Hepatic stellate cell (primary cell): ENCODE measurements around the gene ALDH3A1.

Source experiments
- DNase-seq: peaks from one replicate; pipeline ENCODE4 v3.0.0; 2011; ENCODE audit warnings: low spot score

The ALDH3A1 gene

DNA sequence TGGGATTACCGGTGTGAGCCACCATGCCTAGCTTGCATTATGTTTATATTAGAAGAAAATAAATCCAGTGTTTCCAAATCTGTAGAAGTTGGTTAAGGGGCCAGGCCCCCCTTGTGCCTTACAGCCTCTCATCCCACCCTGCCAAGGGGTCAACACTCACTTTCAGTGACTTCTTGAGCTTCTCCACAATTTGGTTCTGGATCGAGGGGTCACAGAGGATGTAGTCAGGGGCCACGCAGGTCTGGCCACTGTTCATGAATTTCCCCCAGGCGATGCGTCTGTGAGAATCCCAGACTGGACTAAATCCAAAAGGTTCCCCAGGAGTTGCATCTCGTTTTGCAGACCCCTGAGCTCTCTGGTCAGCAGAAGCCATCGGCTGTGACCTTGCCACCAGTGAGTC is 7.2 kb downstream of the ALDH3A1 start:
- no peak for DNase-seq

DNA sequence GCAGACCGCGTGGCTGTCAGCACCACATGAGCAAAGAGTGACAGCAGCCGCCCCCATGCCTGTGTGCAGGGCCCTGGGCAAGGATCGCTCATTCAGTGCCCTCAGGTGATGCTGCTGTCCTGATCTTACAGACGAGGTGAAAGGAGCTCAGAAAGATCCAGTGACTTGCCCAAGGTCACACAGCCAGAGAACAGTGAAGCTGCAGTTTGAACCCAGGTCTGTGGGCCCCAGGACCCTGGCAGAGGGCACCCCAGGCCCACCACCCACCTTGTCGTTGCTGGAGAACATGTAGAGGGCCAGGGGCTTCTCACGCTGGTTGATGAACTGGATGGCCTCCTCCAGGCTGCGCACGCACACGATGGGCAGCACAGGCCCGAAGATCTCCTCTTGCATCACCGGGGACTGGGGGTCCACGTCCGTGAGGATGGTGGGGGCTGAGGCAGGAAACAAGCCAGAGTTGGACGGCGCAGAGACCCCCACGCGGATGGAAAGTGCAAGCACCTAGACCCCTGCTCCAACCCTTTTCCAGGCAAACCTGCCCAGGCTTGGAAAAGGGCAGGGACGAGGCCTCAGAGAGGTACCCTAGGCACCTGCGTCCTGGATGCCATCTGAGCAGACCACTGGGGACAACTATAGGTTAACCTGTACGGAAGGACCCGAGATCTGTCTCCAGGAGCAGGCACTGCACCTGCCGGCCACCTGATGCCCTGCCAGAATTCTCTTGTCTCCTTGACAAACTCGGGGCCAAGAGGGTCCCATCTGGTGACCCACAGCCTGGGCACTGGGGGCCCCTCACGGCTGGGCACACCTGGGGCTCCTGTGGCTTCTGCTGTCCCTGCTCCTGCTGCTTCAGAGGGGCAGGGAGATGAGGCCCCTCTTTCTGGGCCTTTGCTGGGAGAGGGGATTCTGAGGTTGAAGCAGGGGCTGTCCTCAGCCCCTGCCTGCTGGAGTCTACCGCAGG is 8.6 kb downstream of the ALDH3A1 start:
- no peak for DNase-seq

- no peak for DNase-seq
Observed at GRCh38 chr17:19738757-19739156, 9.3 kb downstream of the ALDH3A1 start.

GRCh38 chr17:19738073-19738449 is 10.0 kb downstream of the ALDH3A1 start:
- DNase-seq, result no peak

DNA sequence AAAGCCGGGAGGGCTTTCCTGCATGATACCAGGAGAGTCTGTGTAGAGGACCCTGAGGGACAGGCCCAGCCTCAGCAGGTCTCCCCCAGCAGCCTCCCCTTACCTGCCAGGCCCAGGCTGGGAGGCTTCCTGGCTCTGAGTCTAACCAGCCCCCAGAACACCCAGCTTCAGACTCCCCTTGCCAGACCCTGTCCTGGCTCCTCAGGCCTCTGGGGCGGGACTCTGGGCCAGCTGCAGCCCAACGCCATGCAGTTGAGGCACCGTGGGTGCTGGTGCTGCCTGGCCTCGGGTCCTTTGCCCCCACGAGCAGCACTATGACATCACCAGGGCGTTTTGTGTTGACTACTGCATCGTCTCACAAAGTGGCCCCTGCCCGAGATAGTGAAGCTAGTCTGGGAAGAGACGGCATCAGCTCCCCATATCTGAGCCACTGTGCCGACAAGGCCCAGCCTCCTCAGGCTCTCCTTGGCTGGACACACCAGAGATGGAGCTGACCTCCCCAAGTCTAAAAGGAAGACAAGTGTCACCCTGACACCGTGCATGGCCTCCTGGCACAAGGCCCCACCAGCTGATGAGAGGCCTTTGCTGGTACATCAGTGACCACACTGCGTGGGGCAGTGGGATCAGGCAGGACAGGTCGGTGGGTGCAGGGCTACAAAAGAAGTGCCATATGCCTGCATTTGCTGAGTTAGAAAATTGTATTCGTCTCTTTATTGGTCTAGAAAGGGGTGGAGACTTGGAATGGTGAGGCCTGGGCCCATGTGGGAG is 10.6 kb downstream of the ALDH3A1 start:
- DNase-seq, result no peak

- no peak for DNase-seq
Observed at GRCh38 chr17:19736071-19736470, 12.0 kb downstream of the ALDH3A1 start.

DNA sequence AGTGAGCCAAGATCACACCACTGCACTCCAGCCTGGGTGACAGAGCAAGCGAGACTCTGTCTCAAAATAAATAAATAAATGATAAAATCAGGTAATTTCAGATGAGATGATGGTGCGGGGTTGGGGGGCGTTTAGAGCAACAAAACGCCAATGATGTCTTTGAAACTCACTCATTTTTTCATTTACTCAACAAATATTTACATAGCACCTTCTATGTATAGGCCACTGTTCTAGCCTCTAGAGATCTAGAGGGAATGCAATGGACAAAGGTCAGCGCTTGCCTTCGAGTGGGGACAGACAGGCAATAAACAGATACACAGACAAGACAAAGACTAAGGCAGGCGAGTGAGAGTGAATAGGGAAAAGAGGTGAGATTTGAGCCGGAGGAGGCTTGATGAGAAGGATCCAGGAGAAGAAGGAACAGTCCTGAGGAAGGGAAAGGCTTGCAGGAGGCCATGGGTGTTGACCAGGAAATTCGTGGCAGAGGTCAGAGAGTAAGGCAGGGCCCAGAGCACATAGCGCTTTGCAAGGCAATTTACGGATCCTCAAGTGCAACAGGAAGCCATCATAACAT is 14.1 kb downstream of the ALDH3A1 start:
- no peak for DNase-seq

DNA sequence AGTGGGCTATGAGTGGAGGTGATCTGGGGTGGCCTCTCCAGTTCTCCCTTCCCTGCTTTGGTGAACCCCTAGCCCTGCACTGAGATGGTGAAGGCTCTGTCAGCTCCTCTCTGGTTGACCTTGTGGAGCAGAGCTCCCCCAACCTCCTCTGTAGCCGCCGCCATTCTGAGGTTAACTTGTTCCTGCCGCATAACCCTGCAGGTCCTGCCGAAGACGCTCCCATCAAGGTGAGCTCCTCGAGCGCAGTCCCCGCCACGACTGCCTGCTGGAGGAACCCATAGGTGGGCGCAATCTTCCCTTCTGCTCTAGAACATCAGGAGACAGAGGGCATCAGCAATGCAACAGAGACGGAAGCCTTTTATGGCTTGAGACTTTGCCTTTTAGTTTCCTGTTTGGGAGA is 16.5 kb downstream of the ALDH3A1 start:
- no peak for DNase-seq

- DNase-seq, result no peak
Observed at GRCh38 chr17:19730843-19731242, 17.3 kb downstream of the ALDH3A1 start.

DNA sequence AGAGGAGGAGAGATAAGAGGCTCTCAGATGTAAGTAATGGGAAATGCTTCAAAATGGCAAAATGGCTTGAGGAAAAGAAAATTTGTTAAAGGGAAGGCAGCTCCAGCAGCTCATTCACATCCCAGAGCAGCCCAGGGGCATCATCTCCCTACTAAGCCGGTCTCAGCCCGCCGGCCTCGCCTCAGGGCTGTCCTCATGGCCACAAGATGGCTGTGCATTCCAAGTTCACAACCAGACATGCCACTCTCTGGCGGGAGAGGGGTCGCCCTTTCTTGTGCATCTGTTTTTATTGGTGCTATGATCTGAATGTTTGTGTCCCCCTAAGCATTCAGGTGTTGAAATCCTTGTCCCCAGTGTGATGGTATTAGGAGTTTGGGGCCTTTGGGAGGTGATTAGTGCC is 18.2 kb downstream of the ALDH3A1 start:
- no peak for DNase-seq

DNA sequence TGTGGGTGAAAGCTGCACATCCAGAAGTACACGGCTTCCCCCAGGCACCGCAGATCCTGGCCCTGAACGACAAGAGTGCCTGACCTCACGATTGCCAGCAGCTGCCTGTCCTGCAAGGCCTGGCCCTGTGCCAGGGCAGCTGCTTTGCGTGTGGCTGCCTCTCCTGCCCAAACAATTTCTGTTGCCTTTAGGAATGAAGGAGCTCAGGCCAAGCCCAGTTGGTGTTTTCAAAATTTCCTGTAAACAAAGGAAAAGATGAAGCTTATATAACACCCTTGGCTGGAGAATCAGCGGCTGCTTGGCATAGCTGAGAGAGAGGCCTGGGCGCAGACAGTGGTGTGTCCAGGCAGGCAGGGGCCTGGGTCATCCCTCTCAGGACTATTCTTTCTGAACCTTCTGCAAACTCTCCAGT is 20.0 kb downstream of the ALDH3A1 start:
- peak; percentile 54 for DNase-seq

GRCh38 chr17:19727501-19728078 is 20.5 kb downstream of the ALDH3A1 start:
- DNase-seq, result peak; percentile 37

- DNase-seq, result no peak
Observed at GRCh38 chr17:19726631-19727376, 21.3 kb downstream of the ALDH3A1 start.

DNA sequence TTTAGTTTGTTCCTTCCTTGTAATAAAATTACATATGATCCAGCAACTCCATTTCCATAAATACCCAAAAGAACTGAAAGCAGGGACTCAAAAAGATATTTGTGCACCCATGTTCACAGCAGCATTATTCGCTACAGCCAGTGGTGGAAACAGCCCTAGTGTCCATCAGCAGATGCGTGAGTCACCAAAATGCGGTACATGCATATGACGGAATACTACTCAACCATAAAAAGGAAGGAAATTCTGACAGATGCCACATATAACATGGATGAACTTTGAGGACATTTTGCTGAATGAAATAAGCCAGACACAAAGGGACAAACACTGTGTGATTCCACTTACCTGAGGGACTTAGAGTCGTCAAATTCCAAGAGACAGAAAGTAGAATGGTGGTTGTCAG is 22.6 kb downstream of the ALDH3A1 start:
- no peak for DNase-seq

- no peak for DNase-seq
Observed at GRCh38 chr17:19724501-19725420, 23.3 kb downstream of the ALDH3A1 start.

- DNase-seq, result no peak
Observed at GRCh38 chr17:19723964-19724363, 24.1 kb downstream of the ALDH3A1 start.

GRCh38 chr17:19720631-19721426 is 27.3 kb downstream of the ALDH3A1 start:
- no peak for DNase-seq

DNA sequence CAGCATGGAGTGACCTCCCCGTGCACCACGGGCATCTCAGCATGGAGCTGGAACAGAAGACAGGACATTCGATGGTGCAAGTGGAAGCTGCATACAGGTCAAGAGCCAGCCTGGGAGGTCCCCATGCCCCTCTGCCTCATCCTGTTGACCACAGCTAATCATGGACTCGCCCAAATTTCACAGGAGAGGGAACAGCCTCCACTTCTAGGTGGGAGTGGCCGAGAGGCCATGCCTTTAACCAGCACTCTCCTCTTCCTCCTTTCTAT is 28.0 kb downstream of the ALDH3A1 start:
- no peak for DNase-seq

DNA sequence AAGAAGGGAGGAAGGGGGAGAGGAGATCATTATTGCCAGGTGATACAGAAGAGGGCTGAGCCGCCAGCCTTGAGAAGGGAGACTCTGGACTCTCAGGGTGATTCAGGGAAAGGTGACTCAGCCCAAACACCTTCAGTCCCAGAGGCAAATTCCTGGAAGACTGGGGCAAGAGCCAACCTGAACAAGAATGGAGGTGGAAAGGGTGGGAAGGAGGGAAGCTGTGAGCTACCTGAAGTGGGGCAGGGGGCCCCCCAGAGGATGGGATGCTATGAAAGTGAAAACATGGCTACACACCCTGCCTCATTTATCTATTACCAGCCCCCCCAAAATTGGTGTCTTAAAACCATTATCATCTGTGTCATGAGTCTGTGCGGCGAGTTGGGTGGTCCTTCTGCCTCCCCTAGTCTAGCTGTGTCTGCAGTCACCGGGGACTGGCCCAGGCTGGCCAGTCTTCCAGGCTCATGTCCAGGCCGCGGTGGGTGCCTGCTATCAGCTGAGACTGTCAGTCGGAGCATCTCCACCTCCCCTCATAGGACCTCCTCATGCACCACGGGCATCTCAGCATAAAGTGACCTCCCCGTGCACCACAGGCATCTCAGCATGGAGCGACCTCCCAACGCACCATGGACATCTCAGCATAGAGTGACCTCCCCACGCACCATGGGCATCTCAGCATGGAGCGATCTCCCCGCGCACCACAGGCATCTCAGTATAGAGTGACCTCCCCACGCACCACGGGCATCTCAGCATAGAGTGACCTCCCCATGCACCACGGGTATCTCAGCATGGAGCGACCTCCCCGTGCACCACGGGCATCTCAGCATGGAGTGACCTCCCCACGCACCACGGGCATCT is 28.5 kb downstream of the ALDH3A1 start:
- DNase-seq, result no peak
